ENCODE measurements around the gene KCTD6. TPM values are rescaled to one million over a fixed set of nuclear protein-coding genes. Genes with fewer than 3 reads are reported as not detected.

KCTD6 gene
- total RNA-seq, 1 donor from 2014 or later: 23.5 TPM

- no peak overlapping the region for H3K27ac Mint-ChIP-seq
- no peak for DNase-seq (ENCODE audit: extremely low spot score, unreplicated experiment)
- H3K27me3 Mint-ChIP-seq: no peaks in the 10 kb centered on the region
- peaks cover 51% of the 10 kb centered on the region for H3K4me1 Mint-ChIP-seq (ENCODE audit: unreplicated experiment)
- no peaks in the 10 kb centered on the region for H3K9me3 Mint-ChIP-seq
- TF ChIP-seq CTCF (conservative IDR thresholded peaks at IDR 0.05): no peak
- H3K4me3 Mint-ChIP-seq: peak overlapping the region; percentile 68
- peaks cover 10% of the 10 kb centered on the region for H3K36me3 Mint-ChIP-seq
These were observed 3.2 kb downstream of the KCTD6 start for GRCh38 chr3:58495101-58495500.

GRCh38 chr3:58496206-58496857 lies 4.4 kb downstream of the KCTD6 start:
- Mint-ChIP-seq H3K27me3 (no peaks in the 10 kb centered on the region), H3K4me3 (peak overlapping the region; percentile 27), H3K9me3 (no peaks in the 10 kb centered on the region), H3K27ac (no peak overlapping the region), H3K4me1 (ENCODE audit: unreplicated experiment) (peaks cover 57% of the 10 kb centered on the region), H3K36me3 (peaks cover 19% of the 10 kb centered on the region)
- no peak for TF ChIP-seq CTCF (conservative IDR thresholded peaks at IDR 0.05)
- DNase-seq (ENCODE audit: extremely low spot score, unreplicated experiment): no peak

- TF ChIP-seq CTCF (conservative IDR thresholded peaks at IDR 0.05): no peak
- H3K9me3 Mint-ChIP-seq: no peaks in the 10 kb centered on the region
- peaks cover 57% of the 10 kb centered on the region for H3K4me1 Mint-ChIP-seq (ENCODE audit: unreplicated experiment)
These were observed 5.2 kb downstream of the KCTD6 start for GRCh38 chr3:58497097-58497496.

GRCh38 chr3:58502872-58503271 lies 11.0 kb downstream of the KCTD6 start:
- Mint-ChIP-seq H3K27me3 (no peaks in the 10 kb centered on the region), H3K9me3 (no peaks in the 10 kb centered on the region), H3K4me3 (no peak overlapping the region), H3K4me1 (ENCODE audit: unreplicated experiment) (peaks cover 14% of the 10 kb centered on the region), H3K36me3 (peaks cover 31% of the 10 kb centered on the region), H3K27ac (peak overlapping the region; percentile 47)
- no peak for DNase-seq (ENCODE audit: extremely low spot score, unreplicated experiment)
- TF ChIP-seq CTCF (conservative IDR thresholded peaks at IDR 0.05): no peak

More at GRCh38 chr3:58497097-58497496, 5.2 kb downstream of the KCTD6 start:
- peak overlapping the region; percentile 64 for H3K4me3 Mint-ChIP-seq
- no peaks in the 10 kb centered on the region for H3K27me3 Mint-ChIP-seq
- peaks cover 24% of the 10 kb centered on the region for H3K36me3 Mint-ChIP-seq
- no peak for DNase-seq (ENCODE audit: extremely low spot score, unreplicated experiment)
- peak overlapping the region; percentile 57 for H3K27ac Mint-ChIP-seq

GRCh38 chr3:58507356-58508078 lies 15.6 kb downstream of the KCTD6 start:
- peak overlapping the region; percentile 79 for H3K27ac Mint-ChIP-seq
- no peaks in the 10 kb centered on the region for H3K9me3 Mint-ChIP-seq
- H3K4me3 Mint-ChIP-seq: peak overlapping the region; percentile 52
- H3K4me1 Mint-ChIP-seq (ENCODE audit: unreplicated experiment): peaks cover 8% of the 10 kb centered on the region
- H3K36me3 Mint-ChIP-seq: peaks cover 7% of the 10 kb centered on the region
- DNase-seq (ENCODE audit: extremely low spot score, unreplicated experiment): no peak
- H3K27me3 Mint-ChIP-seq: no peaks in the 10 kb centered on the region
- no peak for TF ChIP-seq CTCF (conservative IDR thresholded peaks at IDR 0.05)
